GM21367 (cell line): ENCODE measurements around the gene SPAG9.
"Not testable (repeated sequence)": the region's sequence is repeated elsewhere in the genome, so short reads cannot be mapped to it uniquely, and the experiment has no call there.

ENCODE experiments used
- ATAC-seq: cut with Tn5 transposase; IDR thresholded peaks from one replicate; pipeline ENCODE4 v1.9.1; 2021; ENCODE audit not compliant: unreplicated experiment

The SPAG9 gene

DNA sequence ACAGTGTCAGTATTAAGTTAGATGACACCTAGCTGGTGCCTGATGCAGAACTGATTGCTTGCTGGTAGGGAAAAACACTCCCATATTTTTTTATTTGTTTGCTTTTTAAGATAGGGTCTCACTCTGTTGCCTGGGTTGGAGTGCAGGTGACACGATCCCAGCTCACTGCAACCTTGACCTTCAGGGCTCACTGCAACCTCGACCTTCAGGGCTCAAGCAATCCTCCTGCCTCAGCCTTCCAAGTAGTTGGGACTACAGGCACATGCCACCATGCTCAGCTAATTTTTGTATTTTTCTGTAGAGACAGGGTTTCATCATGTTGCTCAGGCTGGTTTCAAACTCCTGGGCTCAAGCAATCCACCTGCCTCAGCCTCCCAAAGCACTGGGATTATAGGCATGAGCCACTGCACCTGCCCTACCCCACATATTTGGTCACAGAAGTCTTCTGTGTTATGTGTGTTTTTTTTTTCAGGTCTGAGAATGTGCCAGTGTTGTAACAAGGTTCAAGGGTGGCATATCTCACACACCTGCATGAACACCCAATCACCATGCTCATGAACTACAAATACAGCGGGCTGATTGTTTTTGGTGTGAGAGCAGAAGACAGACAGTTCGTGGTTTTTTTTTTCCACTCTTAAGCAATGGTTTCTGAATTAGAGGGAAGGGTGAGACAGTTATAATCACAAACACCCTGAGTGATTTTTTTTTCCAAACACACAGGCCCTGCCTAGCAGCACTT lies 22.8 kb downstream of the SPAG9 start:
- no peak for ATAC-seq

DNA sequence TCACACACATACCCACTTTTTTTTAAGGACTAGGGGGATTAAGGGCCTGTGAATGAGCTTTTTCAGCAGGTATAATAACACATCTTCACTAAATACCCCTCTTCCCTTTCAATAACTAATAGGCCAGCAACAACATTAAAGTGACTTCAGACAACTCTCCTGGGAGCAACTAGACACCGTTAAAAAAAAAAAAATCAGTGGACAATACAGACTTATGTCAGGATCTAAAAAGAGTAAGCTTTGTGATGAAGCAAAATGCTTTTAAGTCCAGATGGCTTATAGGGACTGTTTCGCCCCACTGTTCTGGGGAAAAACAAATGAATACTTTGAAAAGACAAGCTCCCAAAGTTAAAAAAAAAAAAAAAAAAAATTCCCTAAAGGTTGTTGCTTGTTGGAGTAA lies 29.0 kb downstream of the SPAG9 start:
- no peak for ATAC-seq

DNA sequence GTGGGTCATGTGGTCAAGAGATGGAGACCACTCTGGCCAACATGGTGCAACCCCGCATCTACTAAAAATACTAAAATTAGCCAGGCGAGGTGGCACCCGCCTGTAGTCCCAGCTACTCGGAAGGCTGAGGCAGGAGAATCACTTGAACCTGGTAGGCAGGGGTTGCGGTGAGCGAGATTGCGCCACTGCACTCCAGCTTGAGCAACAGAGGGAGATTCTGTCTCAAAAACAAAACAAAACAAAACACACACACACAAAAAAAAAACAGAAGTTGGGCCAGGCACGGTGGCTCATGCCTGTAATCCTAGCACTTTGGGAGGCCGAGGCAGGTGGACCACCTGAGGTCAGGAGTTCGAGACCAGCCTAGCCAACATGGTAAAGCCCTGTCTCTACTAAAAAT lies 31.8 kb downstream of the SPAG9 start:
- not testable (repeated sequence) for ATAC-seq

DNA sequence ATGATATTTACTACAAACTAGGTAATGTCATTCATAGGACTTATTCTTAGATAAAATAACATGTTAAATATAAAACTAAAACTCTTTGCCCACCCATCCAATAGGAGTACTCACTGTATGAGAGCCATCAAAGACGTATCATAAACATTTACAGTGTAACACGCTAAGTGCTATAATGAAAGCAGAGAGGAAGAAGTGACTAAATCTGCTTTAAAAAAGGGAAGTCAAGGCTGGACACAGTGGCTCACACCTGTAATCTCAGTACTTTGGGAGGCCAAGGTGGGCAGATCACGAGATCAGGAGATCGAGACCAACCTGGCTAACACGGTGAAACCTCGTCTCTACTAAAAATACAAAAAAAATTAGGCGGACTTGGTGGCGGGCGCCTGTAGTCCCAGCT lies 32.4 kb downstream of the SPAG9 start:
- ATAC-seq = no peak

DNA sequence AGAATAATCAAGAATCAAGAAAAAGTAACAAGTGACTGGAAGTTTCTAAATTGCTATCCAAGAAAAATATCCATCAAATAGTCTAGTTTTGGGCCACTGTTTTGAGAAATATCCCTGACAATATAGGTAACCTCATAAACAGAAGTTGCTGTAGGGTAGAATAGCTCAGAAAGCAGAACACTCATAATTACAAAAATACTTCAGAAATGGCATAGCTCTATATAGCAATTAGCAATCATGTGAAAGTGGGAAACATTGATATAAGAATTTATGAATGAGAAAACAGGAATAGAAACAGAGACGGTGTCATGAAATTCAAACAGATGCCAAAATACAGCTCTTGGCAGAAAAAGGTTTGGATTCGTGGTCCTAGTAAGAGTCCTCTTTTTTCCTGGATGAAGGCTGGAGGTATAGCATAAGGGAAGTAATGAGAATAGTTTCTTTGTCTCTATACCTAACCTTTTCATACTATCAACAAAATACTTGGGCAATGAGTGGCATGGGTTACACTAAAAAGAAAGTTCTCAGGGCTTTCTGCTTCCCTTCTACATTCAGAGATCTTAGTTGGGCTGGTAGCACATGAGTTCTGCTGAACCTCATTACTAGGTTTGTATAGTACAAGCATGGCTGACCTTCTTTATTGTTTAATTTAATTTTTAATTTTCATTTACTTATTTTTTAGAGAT lies 33.5 kb downstream of the SPAG9 start:
- no peak for ATAC-seq

DNA sequence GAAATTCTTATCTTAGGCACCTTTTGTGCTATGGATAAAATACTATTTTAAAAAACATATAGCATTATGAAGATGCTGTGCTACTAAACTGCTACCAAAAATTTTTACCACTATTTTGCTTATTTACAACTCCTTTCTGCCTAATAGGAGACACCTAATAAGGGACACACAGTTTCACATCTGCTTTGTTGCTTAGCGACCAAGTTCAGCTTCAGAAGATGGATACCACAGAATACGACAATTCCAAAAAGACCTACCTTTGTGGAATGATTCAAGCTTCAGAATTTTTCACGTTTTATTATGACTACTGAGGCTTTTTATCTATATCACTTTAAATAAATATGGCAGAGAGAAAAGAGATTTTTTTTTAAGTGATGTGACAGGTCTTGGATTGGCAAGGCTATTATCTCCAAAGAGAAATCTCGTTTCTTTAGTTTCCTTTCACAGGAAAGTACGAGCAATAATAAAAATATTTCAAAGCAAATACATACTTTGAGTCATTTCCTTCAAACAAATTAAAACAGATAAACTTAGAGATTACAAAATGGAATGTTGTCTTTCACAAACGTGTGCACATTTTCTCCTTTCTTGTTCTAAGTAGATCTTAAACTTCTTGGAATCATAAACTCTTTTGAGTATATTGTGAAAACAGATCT lies 35.4 kb downstream of the SPAG9 start:
- ATAC-seq = no peak

DNA sequence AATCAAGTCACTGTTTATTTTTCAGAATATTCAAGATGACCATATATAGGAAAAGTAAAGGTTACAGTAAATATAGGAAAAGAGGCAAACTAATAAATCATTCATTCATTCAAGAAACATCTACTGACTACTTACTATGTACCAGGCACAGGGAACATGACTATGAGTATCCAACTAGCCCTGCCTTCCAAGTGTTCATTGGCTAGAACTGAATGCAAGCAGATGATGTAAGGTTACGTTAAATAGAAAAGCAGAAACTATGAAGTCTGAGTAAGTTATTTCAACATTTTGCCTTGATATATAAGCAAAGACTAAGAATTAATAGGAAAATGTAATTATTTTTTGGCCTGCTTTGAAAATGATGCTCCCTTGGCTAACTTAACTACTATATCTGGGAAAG lies 36.7 kb downstream of the SPAG9 start:
- ATAC-seq = no peak

DNA sequence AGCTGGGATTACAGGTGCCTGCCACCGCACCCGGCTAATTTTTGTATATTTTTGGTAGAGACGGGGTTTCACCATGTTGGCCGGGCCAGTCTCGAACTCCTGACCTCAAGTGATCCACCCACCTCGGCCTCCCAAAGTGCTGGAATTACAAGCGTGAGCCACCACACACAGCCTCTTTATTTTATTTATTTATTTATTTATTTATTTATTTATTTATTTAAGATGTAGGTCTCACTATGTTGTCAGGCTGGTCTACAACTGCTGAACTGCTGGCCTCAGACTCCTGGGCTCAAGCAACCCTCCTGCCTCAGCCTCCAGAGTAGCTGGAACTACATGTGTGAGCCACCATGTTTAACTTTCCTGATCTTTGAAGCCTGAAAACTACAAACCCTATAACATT lies 37.3 kb downstream of the SPAG9 start:
- ATAC-seq = not testable (repeated sequence)

DNA sequence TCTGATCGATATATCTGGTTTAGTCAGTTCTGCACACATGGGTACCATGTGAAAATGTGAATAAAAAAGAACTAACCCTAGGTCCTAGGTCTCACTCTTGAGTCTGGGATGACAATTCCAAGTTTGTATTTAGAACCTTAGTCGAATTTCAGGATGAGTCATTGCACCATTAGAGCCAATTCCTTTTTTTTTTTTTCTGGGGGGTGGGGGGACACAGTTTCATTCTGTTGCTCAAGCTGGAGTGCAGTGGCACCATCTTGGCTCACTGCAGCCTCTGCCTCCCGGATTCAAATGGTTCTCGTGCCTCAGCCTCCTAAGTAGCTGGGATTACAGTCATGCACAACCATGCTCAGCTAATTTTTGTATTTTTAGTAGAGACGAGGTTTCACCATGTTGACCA lies 41.6 kb downstream of the SPAG9 start:
- no peak for ATAC-seq

DNA sequence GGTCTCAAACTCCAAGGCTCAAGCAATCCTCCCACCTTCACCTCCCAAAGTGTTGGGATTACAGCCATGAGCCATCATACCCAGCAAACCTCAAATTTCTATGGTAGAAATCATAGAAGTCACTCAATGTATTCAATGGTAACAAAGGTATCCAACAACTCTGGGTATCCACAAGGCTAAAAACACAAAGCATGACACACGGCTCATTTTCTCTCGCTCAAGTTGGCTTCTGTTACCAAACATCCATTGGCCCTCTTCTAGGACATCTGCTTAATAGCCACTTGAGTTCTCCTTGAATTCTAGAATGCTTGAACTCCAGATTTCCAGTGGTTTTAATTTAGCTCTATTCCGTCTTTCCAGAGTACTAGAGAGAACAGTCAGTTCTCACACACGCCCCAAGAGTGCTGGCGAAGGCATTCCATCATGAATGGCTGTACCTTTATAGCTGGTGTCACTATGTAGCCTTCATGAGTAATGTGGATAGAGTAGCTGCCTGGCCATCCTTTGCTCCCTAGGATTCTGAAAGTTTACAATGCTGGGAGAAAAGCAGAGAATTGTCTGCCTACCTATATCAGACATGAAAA lies 42.6 kb downstream of the SPAG9 start:
- no peak for ATAC-seq

DNA sequence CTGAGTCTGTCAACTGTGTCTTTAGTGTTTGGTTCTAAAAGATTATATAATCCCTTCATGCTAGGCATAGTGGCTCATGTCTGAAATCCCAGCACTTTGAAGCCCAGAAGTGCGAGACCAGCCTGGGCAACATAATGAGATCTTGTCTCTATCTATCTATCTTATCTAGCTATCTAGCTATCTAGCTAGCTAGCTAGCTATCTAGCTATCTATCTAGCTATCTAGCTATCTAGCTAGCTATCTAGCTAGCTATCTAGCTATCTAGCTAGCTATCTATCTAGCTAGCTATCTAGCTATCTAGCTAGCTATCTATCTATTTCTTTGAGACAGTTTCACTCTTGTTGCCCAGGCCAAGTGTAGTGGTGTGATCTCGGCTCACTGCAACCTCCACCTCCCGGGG lies 43.8 kb downstream of the SPAG9 start:
- no peak for ATAC-seq

DNA sequence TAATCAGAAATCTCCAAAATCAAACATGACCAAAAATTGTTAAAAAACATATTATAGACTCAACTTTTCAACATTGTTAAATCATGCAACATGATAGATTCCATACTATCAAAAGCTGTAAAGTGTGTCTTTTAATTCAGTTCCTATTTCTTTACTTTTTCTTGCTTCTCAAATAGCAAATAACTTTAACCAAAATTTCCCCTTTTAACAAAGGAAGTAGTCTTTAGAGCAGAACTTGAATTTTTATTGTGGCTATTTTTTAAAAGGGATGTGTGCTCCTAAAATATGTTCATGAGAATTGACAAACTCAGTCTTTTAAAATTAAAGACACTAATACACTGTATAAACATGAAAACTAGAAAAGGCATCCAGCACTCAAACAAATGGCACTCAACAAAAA lies 49.1 kb downstream of the SPAG9 start:
- no peak for ATAC-seq

DNA sequence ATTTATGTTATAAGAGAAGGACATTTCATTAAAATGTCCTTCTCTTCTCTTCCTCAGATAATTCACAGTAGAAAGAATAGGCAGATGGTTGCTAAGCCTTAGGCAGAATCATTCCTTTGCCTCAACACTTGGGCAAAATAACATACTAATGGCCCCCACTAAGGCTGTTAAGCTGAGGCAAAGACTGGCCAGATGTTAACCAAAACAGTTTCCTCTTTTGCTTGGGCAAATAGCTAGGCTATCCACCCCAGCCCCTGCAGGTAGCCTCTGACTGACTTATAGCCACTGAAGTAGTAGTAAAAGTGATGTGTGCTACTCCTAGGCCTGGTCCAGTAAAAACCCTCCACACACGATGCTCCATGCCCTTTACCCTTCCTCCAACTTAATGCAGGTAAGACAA lies 55.2 kb downstream of the SPAG9 start:
- ATAC-seq = no peak

DNA sequence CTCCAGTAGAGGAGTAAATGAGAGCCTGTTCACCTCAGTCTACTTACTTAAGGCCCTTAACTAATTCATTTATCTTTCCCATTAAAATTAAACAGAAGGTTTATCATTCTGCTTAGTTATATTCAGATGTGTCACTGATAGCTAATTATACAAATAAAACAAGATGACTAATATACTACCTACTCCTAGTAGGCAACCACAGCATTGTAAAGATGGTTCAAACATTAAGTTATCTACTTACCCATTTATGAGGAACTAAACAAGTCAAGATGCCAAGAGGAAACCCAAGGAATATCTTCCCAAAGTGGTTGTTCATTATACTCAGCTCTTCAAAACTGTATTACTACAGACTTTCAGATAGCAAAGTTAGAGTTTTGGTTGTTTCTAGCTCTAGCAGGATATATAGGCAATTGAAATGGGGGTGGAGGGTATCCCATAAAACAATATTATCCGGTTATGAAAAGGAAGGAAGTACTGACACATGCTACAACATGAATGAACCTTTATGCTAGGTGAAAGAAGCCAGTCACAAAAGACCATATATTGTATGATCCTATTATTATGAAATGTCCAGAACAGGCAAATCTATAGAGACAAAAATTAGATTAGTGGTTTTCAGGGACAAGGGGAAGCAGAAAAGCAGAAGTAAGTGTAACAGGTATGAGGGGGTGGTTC lies 56.5 kb downstream of the SPAG9 start:
- no peak for ATAC-seq

DNA sequence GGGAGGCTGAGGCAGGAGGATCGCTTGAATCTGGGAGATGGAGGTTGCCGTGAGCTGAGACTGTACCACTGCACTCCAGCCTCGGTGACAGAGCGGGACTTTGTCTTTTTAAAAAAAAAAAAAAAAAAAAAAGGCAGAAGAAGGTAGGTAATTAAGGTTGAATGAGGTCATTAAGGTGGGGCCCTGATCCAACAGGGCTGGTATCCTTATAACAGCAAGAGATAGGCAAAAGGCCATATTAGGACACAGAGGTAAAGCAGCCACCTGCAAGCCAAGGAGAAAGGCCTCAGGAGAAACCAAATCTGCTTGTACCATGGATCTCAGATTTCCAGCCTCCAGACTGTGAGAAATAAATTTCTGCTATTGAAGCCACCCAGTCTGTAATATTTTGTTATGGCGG lies 60.3 kb downstream of the SPAG9 start:
- ATAC-seq = no peak

DNA sequence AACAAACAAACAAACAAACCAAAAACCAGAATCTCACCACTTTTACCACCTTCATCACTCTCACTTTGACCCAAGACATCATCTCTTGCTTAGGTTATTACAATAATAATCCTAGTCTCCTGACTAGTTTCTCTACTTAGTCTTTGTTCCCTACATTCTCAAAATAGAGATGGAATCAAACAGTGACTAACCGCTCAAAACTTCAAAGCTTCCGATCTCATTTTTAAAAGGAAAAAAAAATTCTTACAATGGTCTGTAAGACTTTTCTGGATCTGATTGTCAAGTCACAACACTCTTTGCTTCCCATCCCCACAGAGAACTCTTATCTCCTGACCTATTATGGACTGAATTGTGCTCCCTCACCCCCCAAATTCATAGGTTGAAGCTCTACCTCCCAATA lies 60.9 kb downstream of the SPAG9 start:
- no peak for ATAC-seq

DNA sequence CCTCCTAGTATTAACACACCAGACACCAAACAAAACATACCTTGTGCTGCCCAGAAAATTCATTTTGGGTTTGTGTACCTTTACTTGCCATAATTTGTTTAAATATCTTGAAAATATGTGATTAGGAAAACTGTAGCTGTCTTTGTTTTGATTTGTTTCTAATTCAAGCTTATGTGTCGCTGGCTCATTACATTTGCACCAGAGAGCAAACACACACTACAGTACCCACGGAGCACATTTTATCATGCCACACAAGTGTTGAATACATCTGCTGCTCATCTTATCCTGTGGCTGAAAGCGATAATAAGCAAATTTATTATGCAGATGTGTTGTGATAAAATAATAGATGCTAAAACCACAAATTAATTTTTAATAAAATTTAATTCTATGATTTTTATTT lies 63.1 kb downstream of the SPAG9 start:
- no peak for ATAC-seq

DNA sequence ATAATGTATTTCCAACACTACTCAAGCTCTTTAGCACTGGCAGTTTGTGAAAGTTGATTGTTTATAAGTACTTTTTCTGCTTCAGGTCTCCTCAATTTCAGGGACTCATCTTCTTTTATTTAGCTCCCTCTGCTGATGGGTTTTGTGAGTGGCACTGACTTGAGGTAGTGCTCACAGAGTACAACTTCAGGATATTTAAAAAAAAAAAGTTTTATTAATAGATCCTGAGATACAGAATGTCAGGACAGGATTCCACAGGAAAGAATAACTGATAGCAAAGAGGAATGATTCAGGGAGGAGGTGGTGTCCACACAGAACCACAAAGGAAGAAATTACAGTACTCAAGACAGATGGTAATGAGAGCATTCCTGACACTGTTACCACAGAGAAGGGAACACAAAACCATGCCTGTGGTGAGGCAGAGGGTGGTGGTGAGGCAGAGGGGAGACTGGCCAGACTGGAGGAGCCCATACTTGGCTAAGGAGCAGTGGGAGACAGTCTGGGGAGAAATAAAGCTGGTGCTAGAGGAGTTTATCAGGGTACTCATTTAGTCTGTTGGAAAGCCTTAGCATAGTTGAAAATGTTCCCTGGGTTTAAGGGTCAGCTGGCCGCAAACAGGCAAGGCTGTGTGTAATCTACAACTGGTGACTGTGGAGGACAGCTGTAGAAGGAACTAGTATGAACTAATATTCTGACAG lies 63.7 kb downstream of the SPAG9 start:
- no peak for ATAC-seq

DNA sequence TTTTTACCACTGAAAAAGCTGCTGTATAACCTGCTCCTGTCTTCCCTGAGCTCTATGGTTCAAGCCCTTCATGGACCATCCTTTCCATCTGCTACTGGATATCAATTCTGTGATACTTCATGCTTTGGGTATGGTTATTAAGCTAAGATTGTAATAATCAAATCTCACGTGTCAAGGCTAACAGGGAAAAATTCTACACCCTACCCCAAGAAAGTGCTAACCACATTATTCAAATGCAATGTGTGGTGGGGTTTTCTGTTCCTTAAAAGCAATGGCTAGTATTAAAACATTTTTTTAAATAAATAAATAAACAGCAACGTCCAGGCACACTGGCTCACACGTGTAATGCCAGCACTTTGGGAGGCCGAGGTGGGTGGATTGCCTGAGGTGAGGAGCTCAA lies 65.9 kb downstream of the SPAG9 start:
- ATAC-seq = no peak

DNA sequence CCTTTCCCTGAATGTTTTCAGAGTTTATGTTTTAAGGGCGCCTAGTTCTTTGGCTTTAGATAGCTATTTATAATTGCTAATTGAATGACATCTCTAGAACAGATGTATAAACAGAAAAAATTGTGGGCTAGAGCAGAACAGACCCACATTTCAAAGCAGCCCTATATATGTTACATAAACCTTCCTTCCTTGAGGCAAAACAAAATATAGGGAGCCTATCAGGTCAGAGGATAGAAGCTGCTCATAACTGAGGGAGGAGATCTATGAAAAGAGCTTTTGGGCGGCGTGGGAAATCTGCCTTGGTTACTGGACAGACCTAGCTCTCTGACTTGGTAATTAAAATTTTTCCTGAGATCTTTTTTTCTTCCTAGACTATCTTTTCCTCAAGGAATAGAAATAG lies 68.4 kb downstream of the SPAG9 start:
- ATAC-seq = no peak
